ENCODE measurements around the gene ACP2. TPM values are rescaled to one million over a fixed set of nuclear protein-coding genes. Genes with fewer than 3 reads are reported as not detected.
A peak's percentile ranks its signal among the peaks of the same experiment; 100 is the strongest.

The ACP2 gene
- total RNA-seq, 1 donor from 2014 or later = 33.0 TPM

- no peak for DNase-seq
- Histone ChIP-seq H3K9me3 (no peaks in the 10 kb centered on the region), H3K27me3 (ENCODE audit: low read depth) (no peaks in the 10 kb centered on the region), H3K4me3 (no peak overlapping the region), H3K4me1 (no peaks in the 10 kb centered on the region), H3K36me3 (peaks cover 100% of the 10 kb centered on the region), H3K27ac (no peak overlapping the region)
- ATAC-seq = no peak
- intact Hi-C loops (cut with DNase I) = no loop called here
- no peak for TF ChIP-seq CTCF (IDR thresholded peaks at IDR 0.05)
Observed at GRCh38 chr11:47280099-47280498, 31.5 kb upstream of the ACP2 start.

GRCh38 chr11:47278769-47279168 is 30.2 kb upstream of the ACP2 start:
- H3K4me3 ChIP-seq = no peak overlapping the region
- intact Hi-C loops (cut with DNase I) = no loop called here
- H3K27me3 ChIP-seq (ENCODE audit: low read depth) = no peaks in the 10 kb centered on the region
- no peaks in the 10 kb centered on the region for H3K4me1 ChIP-seq
- H3K27ac ChIP-seq = no peak overlapping the region
- no peaks in the 10 kb centered on the region for H3K9me3 ChIP-seq
- ATAC-seq (no peak), DNase-seq (no peak)
- peaks cover 97% of the 10 kb centered on the region for H3K36me3 ChIP-seq
- TF ChIP-seq CTCF (IDR thresholded peaks at IDR 0.05) = no peak

DNA sequence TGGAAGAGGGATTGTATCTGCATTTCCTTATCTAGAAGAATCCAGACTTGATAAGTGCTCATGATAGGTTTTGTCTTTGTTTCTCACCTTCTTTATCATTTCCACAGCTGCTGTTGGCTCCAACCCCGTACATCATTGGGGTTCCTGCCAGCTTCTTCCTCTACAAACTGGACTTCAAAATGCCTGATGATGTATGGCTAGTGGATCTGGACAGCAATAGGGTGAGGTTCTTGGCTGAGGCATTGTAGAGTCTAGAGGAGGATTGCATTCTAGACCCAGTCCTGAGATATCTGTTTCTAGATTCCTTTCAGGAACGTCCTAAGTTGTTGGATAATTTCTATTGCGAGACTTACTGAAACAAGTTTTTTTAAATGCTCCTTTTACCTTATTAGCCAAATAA is 29.4 kb upstream of the ACP2 start:
- intact Hi-C loops (cut with DNase I) = no loop called here
- no peaks in the 10 kb centered on the region for H3K4me1 ChIP-seq
- H3K36me3 ChIP-seq = peaks cover 90% of the 10 kb centered on the region
- H3K27ac ChIP-seq = no peak overlapping the region
- no peak overlapping the region for H3K4me3 ChIP-seq
- no peak for DNase-seq
- ATAC-seq = no peak
- no peak for TF ChIP-seq CTCF (IDR thresholded peaks at IDR 0.05)
- H3K9me3 ChIP-seq = no peaks in the 10 kb centered on the region
- no peaks in the 10 kb centered on the region for H3K27me3 ChIP-seq (ENCODE audit: low read depth)

DNA sequence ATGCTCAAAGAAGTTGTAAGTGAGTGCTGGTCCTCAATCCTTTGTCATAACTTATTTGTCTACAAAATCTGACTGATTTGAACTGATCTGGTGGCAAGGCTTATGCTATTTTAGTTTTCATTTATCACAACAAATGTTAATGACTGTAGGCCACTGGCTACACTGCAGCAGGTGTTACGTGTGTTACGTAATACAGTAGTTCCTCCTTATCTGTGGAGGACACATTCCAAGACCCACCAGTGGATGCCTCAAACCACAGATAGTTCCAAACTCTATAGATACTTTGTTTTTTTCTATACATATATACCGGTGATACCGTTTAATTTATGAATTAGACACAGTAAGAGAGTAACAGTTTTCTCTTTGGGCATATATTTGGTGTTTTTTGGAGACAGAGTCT is 28.3 kb upstream of the ACP2 start:
- no peak for DNase-seq
- H3K9me3 ChIP-seq = no peaks in the 10 kb centered on the region
- no peak for TF ChIP-seq CTCF (IDR thresholded peaks at IDR 0.05)
- no peak overlapping the region for H3K4me3 ChIP-seq
- no peak for ATAC-seq
- no peaks in the 10 kb centered on the region for H3K27me3 ChIP-seq (ENCODE audit: low read depth)
- H3K27ac ChIP-seq = peak overlapping the region; percentile 22
- peaks cover 78% of the 10 kb centered on the region for H3K36me3 ChIP-seq
- intact Hi-C loops (cut with DNase I) = no loop called here
- peaks cover 9% of the 10 kb centered on the region for H3K4me1 ChIP-seq

DNA sequence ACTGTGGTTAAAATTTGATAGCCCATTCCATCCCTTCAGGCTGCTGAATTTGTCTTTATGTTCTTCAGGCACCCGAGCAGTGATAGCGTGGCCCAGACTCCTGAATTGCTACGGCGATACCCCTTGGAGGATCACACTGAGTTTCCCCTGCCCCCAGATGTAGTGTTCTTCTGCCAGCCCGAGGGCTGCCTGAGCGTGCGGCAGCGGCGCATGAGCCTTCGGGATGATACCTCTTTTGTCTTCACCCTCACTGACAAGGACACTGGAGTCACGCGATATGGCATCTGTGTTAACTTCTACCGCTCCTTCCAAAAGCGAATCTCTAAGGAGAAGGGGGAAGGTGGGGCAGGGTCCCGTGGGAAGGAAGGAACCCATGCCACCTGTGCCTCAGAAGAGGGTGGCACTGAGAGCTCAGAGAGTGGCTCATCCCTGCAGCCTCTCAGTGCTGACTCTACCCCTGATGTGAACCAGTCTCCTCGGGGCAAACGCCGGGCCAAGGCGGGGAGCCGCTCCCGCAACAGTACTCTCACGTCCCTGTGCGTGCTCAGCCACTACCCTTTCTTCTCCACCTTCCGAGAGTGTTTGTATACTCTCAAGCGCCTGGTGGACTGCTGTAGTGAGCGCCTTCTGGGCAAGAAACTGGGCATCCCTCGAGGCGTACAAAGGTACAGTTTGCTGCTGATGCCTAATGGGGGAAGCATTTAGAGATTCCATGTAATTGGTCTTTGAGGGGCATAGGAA is 26.1 kb upstream of the ACP2 start:
- Histone ChIP-seq H3K36me3 (peaks cover 56% of the 10 kb centered on the region), H3K4me3 (no peak overlapping the region), H3K27ac (no peak overlapping the region), H3K27me3 (ENCODE audit: low read depth) (no peaks in the 10 kb centered on the region), H3K4me1 (peaks cover 25% of the 10 kb centered on the region), H3K9me3 (no peaks in the 10 kb centered on the region)
- no peak for DNase-seq
- intact Hi-C loops (cut with DNase I) = no loop called here
- no peak for TF ChIP-seq CTCF (IDR thresholded peaks at IDR 0.05)
- ATAC-seq = no peak
